Breast epithelium (tissue), 3 donors: ENCODE results near the gene ADGRL4.

Experiments used
- POLR2A ChIP-seq: fragments of 450-650 bp; IDR thresholded peaks from one replicate; pipeline ENCODE4 v1.6.1; 2016; ENCODE audit warnings: antibody characterized with exemption, mild to moderate bottlenecking, moderate library complexity
- POLR2AphosphoS5 ChIP-seq, 3 donors: sonication (generic); formaldehyde crosslinking; IDR thresholded peaks; one replicate each; pipeline ENCODE4 v1.6.1; 2017; ENCODE audit warnings: antibody characterized with exemption in 3 of 3
- TF ChIP-seq, protein P1 (sequence below), 3 donors: fragments of 450-650 bp; IDR thresholded peaks; one replicate each; pipeline ENCODE4 v1.5.1; 2016 to 2017; ENCODE audit warnings: antibody characterized with exemption in 3 of 3, mild to moderate bottlenecking in 3 of 3, moderate library complexity in 3 of 3

DNA sequence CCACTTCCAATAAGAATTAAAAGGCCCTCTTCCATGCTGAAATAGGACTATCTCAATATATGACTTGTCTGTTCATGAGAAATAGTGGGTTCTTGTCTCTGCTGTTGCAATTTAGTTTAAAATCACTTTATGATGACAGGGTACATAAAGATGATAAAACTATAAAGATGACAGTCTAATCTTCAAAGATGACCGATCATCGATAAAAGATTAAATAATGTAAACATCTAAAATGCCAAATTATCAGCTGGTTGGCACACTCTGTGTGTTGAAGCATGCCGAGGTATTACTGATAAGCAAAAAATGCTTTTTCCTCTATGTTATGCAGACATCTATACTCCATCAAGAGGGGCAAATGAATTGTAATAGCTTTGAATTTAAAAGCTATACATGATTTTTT, 89.5 kb downstream of the ADGRL4 start:
- TF ChIP-seq, protein P1, sequence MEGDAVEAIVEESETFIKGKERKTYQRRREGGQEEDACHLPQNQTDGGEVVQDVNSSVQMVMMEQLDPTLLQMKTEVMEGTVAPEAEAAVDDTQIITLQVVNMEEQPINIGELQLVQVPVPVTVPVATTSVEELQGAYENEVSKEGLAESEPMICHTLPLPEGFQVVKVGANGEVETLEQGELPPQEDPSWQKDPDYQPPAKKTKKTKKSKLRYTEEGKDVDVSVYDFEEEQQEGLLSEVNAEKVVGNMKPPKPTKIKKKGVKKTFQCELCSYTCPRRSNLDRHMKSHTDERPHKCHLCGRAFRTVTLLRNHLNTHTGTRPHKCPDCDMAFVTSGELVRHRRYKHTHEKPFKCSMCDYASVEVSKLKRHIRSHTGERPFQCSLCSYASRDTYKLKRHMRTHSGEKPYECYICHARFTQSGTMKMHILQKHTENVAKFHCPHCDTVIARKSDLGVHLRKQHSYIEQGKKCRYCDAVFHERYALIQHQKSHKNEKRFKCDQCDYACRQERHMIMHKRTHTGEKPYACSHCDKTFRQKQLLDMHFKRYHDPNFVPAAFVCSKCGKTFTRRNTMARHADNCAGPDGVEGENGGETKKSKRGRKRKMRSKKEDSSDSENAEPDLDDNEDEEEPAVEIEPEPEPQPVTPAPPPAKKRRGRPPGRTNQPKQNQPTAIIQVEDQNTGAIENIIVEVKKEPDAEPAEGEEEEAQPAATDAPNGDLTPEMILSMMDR (IDR thresholded peaks at IDR 0.05) = no peak
- TF ChIP-seq POLR2A (no peak), POLR2AphosphoS5 (IDR thresholded peaks at IDR 0.05) (no peak)
